ENCODE measurements around the gene NDUFAF3.

DNA sequence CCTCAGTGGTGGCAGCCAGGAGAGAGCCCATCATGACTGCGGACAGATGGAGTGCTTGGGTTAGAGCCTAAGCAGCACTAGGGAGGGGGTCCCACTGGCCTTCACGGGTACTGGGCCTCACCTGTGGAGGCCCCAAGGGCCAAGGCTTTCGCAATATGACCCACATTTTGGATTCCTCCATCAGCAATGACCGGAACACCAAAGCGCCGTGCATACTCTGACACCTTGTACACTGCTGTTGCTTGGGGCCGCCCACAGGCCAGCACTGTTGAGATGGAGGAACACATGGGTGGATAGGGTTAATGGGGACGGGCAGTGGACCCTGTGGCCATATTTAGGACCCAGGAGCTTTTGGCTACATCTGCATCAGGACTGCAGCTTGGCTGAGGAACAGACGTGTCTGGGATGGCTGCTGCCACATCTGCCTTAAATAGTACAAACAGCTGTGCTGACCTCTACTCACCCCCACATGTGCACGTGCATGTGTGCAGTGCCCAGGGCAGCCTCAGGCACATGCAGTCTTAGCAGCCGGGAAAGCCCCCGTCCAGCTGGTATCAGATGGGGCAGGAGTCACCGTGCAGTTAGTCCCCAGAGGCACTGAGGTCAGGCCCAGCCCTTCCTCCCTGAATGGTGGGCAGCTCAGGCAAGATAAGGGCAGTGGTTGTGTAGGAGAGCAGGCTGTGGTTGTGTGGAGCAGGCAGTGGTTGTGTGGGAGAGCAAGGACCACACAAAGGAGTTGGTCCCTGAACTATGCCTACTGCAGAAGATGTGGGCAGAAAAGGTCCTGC, 3.3 kb downstream of the NDUFAF3 start:
- TF ChIP-seq, protein P1, sequence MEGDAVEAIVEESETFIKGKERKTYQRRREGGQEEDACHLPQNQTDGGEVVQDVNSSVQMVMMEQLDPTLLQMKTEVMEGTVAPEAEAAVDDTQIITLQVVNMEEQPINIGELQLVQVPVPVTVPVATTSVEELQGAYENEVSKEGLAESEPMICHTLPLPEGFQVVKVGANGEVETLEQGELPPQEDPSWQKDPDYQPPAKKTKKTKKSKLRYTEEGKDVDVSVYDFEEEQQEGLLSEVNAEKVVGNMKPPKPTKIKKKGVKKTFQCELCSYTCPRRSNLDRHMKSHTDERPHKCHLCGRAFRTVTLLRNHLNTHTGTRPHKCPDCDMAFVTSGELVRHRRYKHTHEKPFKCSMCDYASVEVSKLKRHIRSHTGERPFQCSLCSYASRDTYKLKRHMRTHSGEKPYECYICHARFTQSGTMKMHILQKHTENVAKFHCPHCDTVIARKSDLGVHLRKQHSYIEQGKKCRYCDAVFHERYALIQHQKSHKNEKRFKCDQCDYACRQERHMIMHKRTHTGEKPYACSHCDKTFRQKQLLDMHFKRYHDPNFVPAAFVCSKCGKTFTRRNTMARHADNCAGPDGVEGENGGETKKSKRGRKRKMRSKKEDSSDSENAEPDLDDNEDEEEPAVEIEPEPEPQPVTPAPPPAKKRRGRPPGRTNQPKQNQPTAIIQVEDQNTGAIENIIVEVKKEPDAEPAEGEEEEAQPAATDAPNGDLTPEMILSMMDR (IDR thresholded peaks at IDR 0.05; ENCODE audit: insufficient read depth, low read length, poor library complexity, severe bottlenecking) = no peak
- no peak for TF ChIP-seq EZH2phosphoT487 (conservative IDR thresholded peaks at IDR 0.05; ENCODE audit: low read length)

Measured in SU-DHL-6 (cell line).